Activated CD4-positive, alpha-beta T cell treated with anti-CD3 and anti-CD28 coated beads for 36 hours (primary cell): ENCODE measurements around the gene PRRG4. TPM values are rescaled to one million over a fixed set of nuclear protein-coding genes. Genes with fewer than 3 reads are reported as not detected.

Experiments
- ATAC-seq: fragments of 200-7000 bp; cut with Tn5 transposase; one replicate; pipeline ENCODE4 v1.10.0; 2021; ENCODE audit warnings: mild to moderate bottlenecking, moderate library complexity
- CTCF ChIA-PET: fragments of 350-600 bp; sonication (Branson Sonifier 250); formaldehyde crosslinking; loops from one replicate; lab custom pipeline; 2021; ENCODE audit warnings: antibody characterized with exemption; lab: Charles Lee
- POLR2A ChIA-PET: fragments of 350-600 bp; sonication (Branson Sonifier 250); formaldehyde crosslinking; loops from one replicate; lab custom pipeline; 2021; ENCODE audit warnings: antibody characterized with exemption, inconsistent platforms; lab: Charles Lee
- DNase-seq: peaks from one replicate; pipeline ENCODE4 v3.0.0-alpha.2; 2020
- H3K27ac Mint-ChIP-seq: one replicate; pipeline ENCODE4 v1.8.0; 2021; ENCODE audit warnings: mixed read lengths
- H3K27me3 Mint-ChIP-seq: one replicate; pipeline ENCODE4 v1.8.0; 2021; ENCODE audit warnings: mixed read lengths
- H3K36me3 Mint-ChIP-seq: one replicate; pipeline ENCODE4 v1.8.0; 2021; ENCODE audit warnings: low read depth, mixed read lengths
- H3K4me1 Mint-ChIP-seq: one replicate; pipeline ENCODE4 v1.8.0; 2021; ENCODE audit warnings: mixed read lengths
- H3K4me3 Mint-ChIP-seq: one replicate; pipeline ENCODE4 v1.8.0; 2021; ENCODE audit warnings: mild to moderate bottlenecking, moderate library complexity, mixed read lengths
- H3K9me3 Mint-ChIP-seq: one replicate; pipeline ENCODE4 v1.8.0; 2021; ENCODE audit warnings: low read depth, mixed read lengths
- intact Hi-C, 2 experiments: fragments of 100-400 bp; cut with DNase I in 1 of 2; cut with micrococcal nuclease in 1 of 2; formaldehyde crosslinking; loops; one replicate each; pipeline versions ENCODE4 v1.14.2 to v1.15.1; 2022 to 2024; cut with DNase I, micrococcal nuclease
- total RNA-seq, 2 experiments: library from RNA; stranded (reverse); gene quantifications; one replicate each; pipeline ENCODE4 v1.2.3, GENCODE V29; 2021

Gene PRRG4
- total RNA-seq, 2 experiments from 2014 or later: 0.18 to 0.23 TPM

DNA sequence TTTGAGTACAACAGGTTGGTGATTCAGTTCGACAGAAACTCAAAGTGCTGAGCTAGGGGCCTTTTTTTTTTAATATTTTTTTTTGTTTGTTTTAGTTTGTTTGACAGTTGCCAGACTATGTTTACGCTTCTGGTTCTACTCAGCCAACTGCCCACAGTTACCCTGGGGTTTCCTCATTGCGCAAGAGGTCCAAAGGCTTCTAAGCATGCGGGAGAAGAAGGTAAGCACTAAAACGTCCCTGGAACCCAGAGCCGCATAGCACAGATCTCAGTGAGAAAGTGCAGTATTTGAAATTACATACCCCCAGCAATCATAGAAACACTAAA is 649 bp downstream of the PRRG4 start:
- Mint-ChIP-seq H3K9me3 (no peaks in the 10 kb centered on the region), H3K27me3 (peaks cover 37% of the 10 kb centered on the region), H3K4me1 (peaks cover 4% of the 10 kb centered on the region), H3K36me3 (no peaks in the 10 kb centered on the region), H3K4me3 (peak overlapping the region; percentile 65), H3K27ac (no peak overlapping the region)
- POLR2A ChIA-PET: no interaction called here
- intact Hi-C loops: no loop called here
- no peak for ATAC-seq
- DNase-seq: no peak
- CTCF ChIA-PET: interaction anchor here (1.0 kb wide), 1 partner anchor 9 kb away, joined by 3 read pairs; no protein-coding TSS in a partner anchor

DNA sequence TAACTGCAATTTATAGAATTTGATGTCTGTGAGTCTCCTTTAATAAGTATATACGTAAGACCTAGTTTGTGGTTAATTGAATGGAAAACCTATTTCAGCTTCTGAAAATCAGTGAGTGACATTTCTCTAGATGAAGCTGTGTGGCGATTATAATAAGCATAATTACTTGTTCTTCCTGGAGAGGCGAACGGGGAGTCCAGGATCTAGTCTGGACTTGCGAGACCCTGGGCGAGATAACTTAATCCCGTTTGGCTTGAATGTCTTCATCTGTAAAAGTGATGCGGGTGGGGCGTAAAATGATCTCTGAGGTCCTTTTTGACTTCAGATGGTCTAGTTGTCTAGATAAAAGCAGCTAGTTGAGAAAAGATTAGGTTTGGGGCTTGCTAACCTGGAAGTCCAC is 1.1 kb downstream of the PRRG4 start:
- H3K4me3 Mint-ChIP-seq: peak overlapping the region; percentile 65
- H3K27me3 Mint-ChIP-seq: peaks cover 37% of the 10 kb centered on the region
- no peaks in the 10 kb centered on the region for H3K36me3 Mint-ChIP-seq
- no peaks in the 10 kb centered on the region for H3K9me3 Mint-ChIP-seq
- intact Hi-C loops: no loop called here
- H3K27ac Mint-ChIP-seq: no peak overlapping the region
- DNase-seq (no peak), ATAC-seq (no peak)
- CTCF ChIA-PET: interaction anchor here (1.0 kb wide), 1 partner anchor 8 kb away, joined by 3 read pairs; no protein-coding TSS in a partner anchor
- peaks cover 4% of the 10 kb centered on the region for H3K4me1 Mint-ChIP-seq
- POLR2A ChIA-PET: no interaction called here

DNA sequence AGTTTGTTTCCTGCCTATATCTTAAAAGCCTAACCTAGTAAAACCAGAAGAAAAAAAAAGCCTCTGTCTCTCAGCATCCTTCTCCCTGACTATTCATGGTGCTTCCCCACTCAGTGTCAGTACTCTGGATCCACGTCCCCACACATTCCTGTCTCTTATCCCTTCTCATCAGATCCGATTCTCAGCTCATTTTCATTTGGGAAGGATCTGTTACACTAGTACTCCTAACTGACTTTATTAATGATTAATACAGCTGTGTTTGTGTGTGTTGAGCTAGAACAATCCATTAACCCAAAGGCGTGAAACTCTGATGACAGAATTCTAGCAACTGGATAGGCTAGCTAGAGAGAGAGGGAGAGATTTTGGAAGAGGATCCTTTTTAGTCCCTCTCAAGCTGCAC is 1.5 kb downstream of the PRRG4 start:
- Mint-ChIP-seq H3K27ac (no peak overlapping the region), H3K36me3 (no peaks in the 10 kb centered on the region), H3K27me3 (peaks cover 37% of the 10 kb centered on the region), H3K9me3 (no peaks in the 10 kb centered on the region), H3K4me3 (no peak overlapping the region), H3K4me1 (peaks cover 4% of the 10 kb centered on the region)
- intact Hi-C loops: no loop called here
- no peak for DNase-seq
- ChIA-PET CTCF (no interaction called here), POLR2A (no interaction called here)
- no peak for ATAC-seq

DNA sequence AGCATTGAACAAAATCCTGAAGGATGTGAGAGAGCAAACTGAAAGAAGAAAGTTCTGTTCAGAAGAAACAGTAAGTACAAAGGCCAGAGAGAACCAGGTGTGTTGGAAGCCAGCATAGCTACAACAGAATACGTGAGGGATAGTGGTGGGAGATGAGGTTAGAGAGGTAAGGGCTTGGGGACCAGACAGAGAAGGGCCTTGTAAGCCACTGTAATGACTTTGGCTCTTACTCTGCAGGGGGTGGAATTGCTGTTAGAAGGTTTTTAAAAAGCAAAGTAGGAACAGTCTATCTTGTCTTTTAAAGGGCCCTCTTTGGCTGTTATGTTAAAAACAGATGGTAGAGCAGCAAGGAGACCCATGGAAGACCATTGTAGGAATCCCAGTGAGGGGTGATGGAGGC is 4.2 kb downstream of the PRRG4 start:
- POLR2A ChIA-PET: no interaction called here
- Mint-ChIP-seq H3K4me3 (no peak overlapping the region), H3K4me1 (peaks cover 4% of the 10 kb centered on the region), H3K9me3 (no peaks in the 10 kb centered on the region), H3K27ac (no peak overlapping the region), H3K27me3 (peaks cover 33% of the 10 kb centered on the region), H3K36me3 (no peaks in the 10 kb centered on the region)
- DNase-seq (no peak), ATAC-seq (no peak)
- CTCF ChIA-PET: interaction anchor here (1.0 to 1.2 kb wide), 2 partner anchors 24 to 30 kb away, joined by 3 to 6 read pairs; no protein-coding TSS in a partner anchor
- intact Hi-C loops: no loop called here

DNA sequence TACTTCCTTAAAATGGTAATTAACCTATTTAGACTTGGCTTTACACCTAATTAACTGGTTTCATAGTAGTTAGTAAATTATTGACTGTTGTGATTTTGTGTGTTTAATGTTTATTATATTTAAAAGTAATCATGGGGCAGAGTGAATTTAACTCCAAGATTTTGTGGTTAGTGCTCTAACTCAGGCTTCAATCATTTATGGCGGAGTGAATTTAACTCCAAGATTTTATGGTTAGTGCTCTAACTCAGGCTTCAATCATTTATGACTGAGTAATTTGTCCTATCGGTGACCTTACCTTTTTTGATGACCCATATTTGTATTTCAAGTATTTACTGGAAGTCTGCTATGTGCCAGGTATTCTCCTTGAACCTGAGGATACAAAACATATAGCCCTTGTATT is 7.2 kb downstream of the PRRG4 start:
- Mint-ChIP-seq H3K4me3 (no peak overlapping the region), H3K9me3 (no peaks in the 10 kb centered on the region), H3K27me3 (peaks cover 15% of the 10 kb centered on the region), H3K36me3 (no peaks in the 10 kb centered on the region), H3K27ac (no peak overlapping the region), H3K4me1 (no peaks in the 10 kb centered on the region)
- intact Hi-C loops: no loop called here
- ATAC-seq (no peak), DNase-seq (no peak)
- POLR2A ChIA-PET: interaction anchor here (0.5 kb wide), 1 partner anchor 203 kb away, joined by 3 read pairs; no protein-coding TSS in a partner anchor
- CTCF ChIA-PET: no interaction called here

DNA sequence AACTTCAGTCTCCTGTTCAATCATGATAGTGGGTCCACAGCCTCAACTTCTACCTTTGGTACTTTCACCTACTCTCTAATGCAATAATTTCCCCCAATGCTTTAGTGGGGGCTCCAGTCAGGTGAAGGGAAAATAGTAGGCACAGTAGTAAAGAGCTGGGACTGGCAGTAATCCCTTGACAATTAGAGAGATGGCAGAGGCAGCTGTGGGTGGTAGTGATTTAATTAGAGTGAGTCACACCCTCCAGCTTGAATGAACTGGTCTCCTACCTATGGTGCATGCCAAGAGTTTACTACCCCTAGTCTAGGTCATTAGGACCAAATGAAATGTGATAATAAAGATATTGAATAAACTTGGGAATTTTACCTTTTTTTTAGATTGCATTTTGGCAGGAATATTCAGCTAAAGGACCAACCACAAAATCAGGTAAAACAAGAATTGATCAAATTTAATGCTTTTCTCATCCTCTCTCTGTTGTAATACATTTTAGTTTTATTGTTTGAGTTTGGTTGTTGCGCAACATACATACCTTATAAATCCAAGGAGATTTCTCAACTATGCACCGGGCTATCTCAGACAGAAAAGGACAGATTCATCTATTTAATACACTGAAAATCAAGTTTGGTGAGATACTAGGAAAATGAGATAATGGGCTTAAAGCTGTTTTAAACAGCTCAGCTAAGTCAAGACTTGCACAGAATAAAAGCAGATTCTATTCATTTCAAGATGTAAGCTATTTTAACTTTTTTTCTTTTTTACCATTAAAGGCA is 9.0 kb downstream of the PRRG4 start:
- peaks cover 7% of the 10 kb centered on the region for H3K27me3 Mint-ChIP-seq
- H3K4me3 Mint-ChIP-seq: no peak overlapping the region
- ATAC-seq (peak; percentile 47), DNase-seq (no peak)
- ChIA-PET CTCF (interaction anchor here (0.6 to 1.4 kb wide), 4 partner anchors 8 to 159 kb away, joined by 3 to 4 read pairs (median 3); no protein-coding TSS in a partner anchor), POLR2A (no interaction called here)
- intact Hi-C loops: no loop called here
- H3K36me3 Mint-ChIP-seq: no peaks in the 10 kb centered on the region
- H3K9me3 Mint-ChIP-seq: no peaks in the 10 kb centered on the region
- H3K4me1 Mint-ChIP-seq: no peaks in the 10 kb centered on the region
- H3K27ac Mint-ChIP-seq: no peak overlapping the region

DNA sequence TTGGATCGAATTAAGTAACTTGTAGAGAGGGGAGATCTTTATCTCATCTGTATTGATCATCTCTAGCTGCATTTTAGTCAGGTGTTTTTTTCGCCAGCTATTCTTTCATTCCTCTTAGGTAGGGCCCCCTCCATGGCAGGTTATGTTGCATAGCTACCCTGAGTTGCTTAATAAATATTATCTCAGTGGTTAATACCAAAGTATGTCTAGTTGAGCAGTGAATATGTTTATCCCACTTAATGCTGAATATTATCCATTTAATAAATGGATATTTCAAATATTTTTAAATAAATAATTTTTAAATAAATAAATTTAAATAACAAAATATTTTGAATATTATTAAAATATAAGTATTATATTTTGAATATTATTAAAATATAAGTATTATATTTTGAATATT is 9.6 kb downstream of the PRRG4 start:
- ChIA-PET POLR2A (no interaction called here), CTCF (interaction anchor here (0.6 to 1.4 kb wide), 4 partner anchors 8 to 159 kb away, joined by 3 to 4 read pairs (median 3); no protein-coding TSS in a partner anchor)
- no peak overlapping the region for H3K27ac Mint-ChIP-seq
- ATAC-seq (no peak), DNase-seq (no peak)
- peaks cover 4% of the 10 kb centered on the region for H3K27me3 Mint-ChIP-seq
- no peak overlapping the region for H3K4me3 Mint-ChIP-seq
- no peaks in the 10 kb centered on the region for H3K36me3 Mint-ChIP-seq
- no peaks in the 10 kb centered on the region for H3K9me3 Mint-ChIP-seq
- intact Hi-C loops: no loop called here
- H3K4me1 Mint-ChIP-seq: no peaks in the 10 kb centered on the region

DNA sequence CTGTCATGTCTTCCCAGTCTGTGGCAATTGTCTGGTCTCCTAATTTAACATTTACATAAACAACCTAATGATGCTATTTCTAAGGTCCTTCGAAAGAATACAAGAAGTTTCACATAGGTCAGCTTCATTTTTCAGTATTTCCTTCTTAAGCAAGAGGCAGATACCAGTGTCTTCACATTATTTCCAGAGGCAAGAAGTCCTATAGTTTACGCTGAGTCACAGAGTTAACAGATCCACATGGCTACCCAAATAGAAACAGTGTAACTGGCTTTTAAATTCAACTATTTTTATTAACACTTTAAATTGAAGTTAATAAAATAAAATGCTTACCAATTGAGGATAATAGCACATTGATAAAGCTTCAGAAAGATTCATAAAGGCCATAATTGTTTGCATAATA is 10.9 kb downstream of the PRRG4 start:
- Mint-ChIP-seq H3K36me3 (no peaks in the 10 kb centered on the region), H3K4me3 (no peak overlapping the region), H3K4me1 (no peaks in the 10 kb centered on the region), H3K9me3 (no peaks in the 10 kb centered on the region), H3K27me3 (peaks cover 5% of the 10 kb centered on the region), H3K27ac (no peak overlapping the region)
- POLR2A ChIA-PET: no interaction called here
- intact Hi-C loops: no loop called here
- no peak for ATAC-seq
- DNase-seq: no peak
- CTCF ChIA-PET: interaction anchor here (0.9 to 1.4 kb wide), 4 partner anchors 32 to 228 kb away, joined by 3 to 6 read pairs (median 4); no protein-coding TSS in a partner anchor

DNA sequence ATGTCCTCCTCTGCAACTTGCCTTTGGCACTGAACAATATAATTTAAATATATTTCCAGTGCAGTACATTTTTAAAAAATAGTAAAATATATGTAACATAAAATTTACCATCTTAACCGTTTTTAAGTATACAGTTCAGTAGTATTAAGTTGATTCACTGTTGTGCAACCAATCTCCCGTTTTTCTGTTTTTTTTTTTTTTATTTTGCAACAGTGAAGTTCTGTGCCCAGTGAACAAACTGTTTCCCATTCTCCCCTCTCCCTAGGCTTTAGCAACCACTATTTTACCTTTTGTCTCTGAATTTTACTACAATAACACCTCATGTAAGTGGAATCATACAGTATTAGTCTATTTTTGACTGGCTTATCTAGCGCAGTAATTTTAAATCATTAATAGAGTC is 13.8 kb downstream of the PRRG4 start:
- no peaks in the 10 kb centered on the region for H3K4me1 Mint-ChIP-seq
- H3K9me3 Mint-ChIP-seq: no peaks in the 10 kb centered on the region
- no peak for DNase-seq
- no peak overlapping the region for H3K4me3 Mint-ChIP-seq
- H3K27me3 Mint-ChIP-seq: peaks cover 9% of the 10 kb centered on the region
- ChIA-PET CTCF (interaction anchor here (0.8 to 1.0 kb wide), 2 partner anchors 35 to 222 kb away, joined by 3 to 4 read pairs; no protein-coding TSS in a partner anchor), POLR2A (no interaction called here)
- no peak for ATAC-seq
- intact Hi-C loops: no loop called here
- no peak overlapping the region for H3K27ac Mint-ChIP-seq
- no peaks in the 10 kb centered on the region for H3K36me3 Mint-ChIP-seq

DNA sequence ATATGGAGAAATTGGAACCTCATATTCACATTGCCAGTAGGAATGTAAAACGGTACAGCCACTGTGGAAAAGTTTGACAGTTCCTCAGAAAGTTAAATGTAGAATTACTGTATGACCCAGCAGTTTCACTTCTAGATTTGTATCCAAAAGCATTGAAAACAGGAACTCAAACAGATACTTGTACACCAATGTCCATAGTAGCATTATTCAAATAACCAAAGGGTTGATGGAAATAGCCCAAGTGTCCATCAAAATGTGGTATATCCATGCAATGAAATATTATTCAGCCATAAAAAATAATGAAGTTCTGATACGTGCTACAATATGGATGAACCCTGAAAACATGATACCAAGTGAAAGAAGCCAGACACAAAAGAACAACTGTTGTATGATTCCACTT is 17.8 kb downstream of the PRRG4 start:
- ChIA-PET POLR2A (no interaction called here), CTCF (interaction anchor here (0.8 kb wide), 1 partner anchor 8 kb away, joined by 3 read pairs; no protein-coding TSS in a partner anchor)
- H3K27me3 Mint-ChIP-seq: peaks cover 6% of the 10 kb centered on the region
- peaks cover 4% of the 10 kb centered on the region for H3K4me1 Mint-ChIP-seq
- ATAC-seq (no peak), DNase-seq (no peak)
- H3K36me3 Mint-ChIP-seq: no peaks in the 10 kb centered on the region
- intact Hi-C loops: no loop called here
- H3K27ac Mint-ChIP-seq: no peak overlapping the region
- no peak overlapping the region for H3K4me3 Mint-ChIP-seq
- H3K9me3 Mint-ChIP-seq: no peaks in the 10 kb centered on the region

DNA sequence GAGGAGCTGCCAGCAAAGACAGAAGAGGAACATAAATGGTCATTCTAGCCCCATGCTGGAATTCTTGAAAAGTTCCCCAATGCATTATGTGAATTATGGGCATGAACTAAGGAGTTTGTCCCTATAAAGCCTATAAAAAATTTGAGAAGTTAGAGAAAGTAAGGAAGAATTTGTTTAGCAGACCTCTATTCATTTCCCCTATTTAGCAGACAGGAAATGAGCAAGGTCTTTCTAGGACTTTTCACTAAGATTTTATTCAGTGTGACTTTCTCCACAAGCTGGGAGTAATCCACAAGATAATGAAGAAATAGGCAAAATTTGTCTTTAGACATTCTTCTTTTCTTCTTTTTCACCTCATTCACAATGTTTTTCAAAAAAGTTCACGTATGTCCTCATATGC is 20.0 kb downstream of the PRRG4 start:
- Mint-ChIP-seq H3K27ac (no peak overlapping the region), H3K36me3 (no peaks in the 10 kb centered on the region), H3K4me3 (no peak overlapping the region), H3K9me3 (no peaks in the 10 kb centered on the region), H3K4me1 (peaks cover 4% of the 10 kb centered on the region), H3K27me3 (peaks cover 6% of the 10 kb centered on the region)
- intact Hi-C loops: no loop called here
- DNase-seq (no peak), ATAC-seq (no peak)
- ChIA-PET POLR2A (no interaction called here), CTCF (interaction anchor here (0.7 kb wide), 1 partner anchor 465 kb away, joined by 3 read pairs; no protein-coding TSS in a partner anchor)

DNA sequence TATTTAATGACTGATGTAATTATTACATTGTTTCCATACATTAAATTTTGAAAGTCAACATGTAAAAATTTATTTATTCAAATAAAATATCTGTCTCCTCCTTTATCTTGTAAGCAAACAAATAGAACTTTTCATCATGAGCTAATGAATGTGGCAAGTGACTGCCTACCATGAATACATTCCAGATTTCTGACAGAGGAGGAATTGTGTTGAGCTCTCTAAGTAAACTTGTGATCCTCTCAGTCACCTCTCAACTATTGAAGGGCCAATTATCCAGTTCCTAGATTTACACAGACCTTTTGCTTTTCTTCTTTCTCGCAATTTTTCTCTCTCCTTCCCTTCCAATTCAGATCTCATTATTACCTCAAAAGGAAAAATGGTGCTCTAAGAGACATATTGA is 21.5 kb downstream of the PRRG4 start:
- Mint-ChIP-seq H3K27me3 (peaks cover 2% of the 10 kb centered on the region), H3K27ac (no peak overlapping the region), H3K36me3 (no peaks in the 10 kb centered on the region), H3K4me1 (peaks cover 4% of the 10 kb centered on the region), H3K9me3 (no peaks in the 10 kb centered on the region), H3K4me3 (no peak overlapping the region)
- intact Hi-C loops: no loop called here
- ATAC-seq (no peak), DNase-seq (no peak)
- ChIA-PET POLR2A (no interaction called here), CTCF (no interaction called here)
